C1 segment of cervical spinal cord (tissue), 14 donors: ENCODE results near the gene ABCG4.
A peak's percentile ranks its signal among the peaks of the same experiment; 100 is the strongest.

Source experiments
- DNase-seq, 14 donors: peaks; one replicate each; lab custom pipeline; 2025; lab: John Stamatoyannopoulos, UW

Gene ABCG4

GRCh38 chr11:119153049-119153818 is 4.4 kb downstream of the ABCG4 start:
- no peak for DNase-seq

- DNase-seq = no peak
These were observed 5.3 kb downstream of the ABCG4 start for GRCh38 chr11:119154178-119154577.

GRCh38 chr11:119155733-119156492 is 7.1 kb downstream of the ABCG4 start:
- no peak for DNase-seq

GRCh38 chr11:119156496-119156895 is 7.6 kb downstream of the ABCG4 start:
- no peak for DNase-seq

- DNase-seq = no peak
These were observed 8.2 kb downstream of the ABCG4 start for GRCh38 chr11:119157063-119157462.

GRCh38 chr11:119158467-119158866 is 9.6 kb downstream of the ABCG4 start:
- no peak for DNase-seq

GRCh38 chr11:119160151-119160550 is 11.3 kb downstream of the ABCG4 start:
- DNase-seq = no peak

GRCh38 chr11:119161871-119162270 is 13.0 kb downstream of the ABCG4 start:
- DNase-seq = no peak

GRCh38 chr11:119166368-119167076 is 17.7 kb downstream of the ABCG4 start:
- peak in 1 of 14 donors; percentile 81 for DNase-seq

GRCh38 chr11:119167077-119167458 is 18.2 kb downstream of the ABCG4 start:
- DNase-seq = peak in 1 of 14 donors; percentile 38

- no peak for DNase-seq
These were observed 19.1 kb downstream of the ABCG4 start for GRCh38 chr11:119167933-119168332.

GRCh38 chr11:119168471-119169281 is 19.8 kb downstream of the ABCG4 start, which contains the start of gene NLRX1:
Gene NLRX1 (plus strand): TSS chr11:119168725. CDS start chr11:119171404, 2,679 bp downstream.
- peak in 13 of 14 donors; percentile 27 to 76 (median 52) for DNase-seq

- peak in 4 of 14 donors; percentile 15 to 45 (median 31) for DNase-seq
These were observed 20.4 kb downstream of the ABCG4 start for GRCh38 chr11:119169282-119169719.

GRCh38 chr11:119172513-119172912 is 23.7 kb downstream of the ABCG4 start:
- no peak for DNase-seq

- DNase-seq = no peak
These were observed 24.6 kb downstream of the ABCG4 start for GRCh38 chr11:119173453-119173852.

- no peak for DNase-seq
These were observed 26.7 kb downstream of the ABCG4 start for GRCh38 chr11:119175493-119176077.

- DNase-seq = no peak
These were observed 29.4 kb downstream of the ABCG4 start for GRCh38 chr11:119178166-119178680.

GRCh38 chr11:119179342-119179741 is 30.5 kb downstream of the ABCG4 start:
- no peak for DNase-seq

GRCh38 chr11:119179983-119180382 is 31.1 kb downstream of the ABCG4 start:
- no peak for DNase-seq
